Fibroblast of skin of right quadriceps (primary cell): ENCODE measurements around the gene AMOTL1.
A peak's percentile ranks its signal among the peaks of the same experiment; 100 is the strongest.

Experiments used
- DNase-seq: peaks from one replicate; pipeline ENCODE4 v3.0.0-alpha.2; 2013

The AMOTL1 gene

GRCh38 chr11:94747146-94747545 lies 21.0 kb upstream of the AMOTL1 start:
- no peak for DNase-seq

GRCh38 chr11:94747601-94748041 lies 20.5 kb upstream of the AMOTL1 start:
- no peak for DNase-seq

GRCh38 chr11:94749369-94749768 lies 18.8 kb upstream of the AMOTL1 start:
- DNase-seq, result no peak

GRCh38 chr11:94750319-94751217 lies 17.6 kb upstream of the AMOTL1 start:
- DNase-seq, result no peak

- DNase-seq, result no peak
These were observed 16.9 kb upstream of the AMOTL1 start for GRCh38 chr11:94751218-94751609.

- DNase-seq, result peak; percentile 69
These were observed 16.4 kb upstream of the AMOTL1 start for GRCh38 chr11:94751786-94752185.

- no peak for DNase-seq
These were observed 14.5 kb upstream of the AMOTL1 start for GRCh38 chr11:94753630-94754029.

- DNase-seq, result no peak
These were observed 13.8 kb upstream of the AMOTL1 start for GRCh38 chr11:94754335-94754734.

GRCh38 chr11:94754819-94755218 lies 13.3 kb upstream of the AMOTL1 start:
- DNase-seq, result no peak

GRCh38 chr11:94755494-94755893 lies 12.7 kb upstream of the AMOTL1 start:
- DNase-seq, result no peak

GRCh38 chr11:94757037-94757735 lies 11.0 kb upstream of the AMOTL1 start:
- DNase-seq, result no peak

GRCh38 chr11:94758666-94759065 lies 9.5 kb upstream of the AMOTL1 start:
- DNase-seq, result no peak

- DNase-seq, result no peak
These were observed 8.6 kb upstream of the AMOTL1 start for GRCh38 chr11:94759522-94759921.

- no peak for DNase-seq
These were observed 7.9 kb upstream of the AMOTL1 start for GRCh38 chr11:94760296-94760695.

- DNase-seq, result no peak
These were observed 5.9 kb upstream of the AMOTL1 start for GRCh38 chr11:94762208-94762607.

- DNase-seq, result no peak
These were observed 5.2 kb upstream of the AMOTL1 start for GRCh38 chr11:94762995-94763394.

GRCh38 chr11:94766713-94767206 lies 1.4 kb upstream of the AMOTL1 start:
- no peak for DNase-seq

- no peak for DNase-seq
These were observed 865 bp upstream of the AMOTL1 start for GRCh38 chr11:94767291-94767690.

- peak; percentile 43 for DNase-seq
These were observed 716 bp downstream of the AMOTL1 start for GRCh38 chr11:94768602-94769541.

- DNase-seq, result no peak
These were observed 1.7 kb downstream of the AMOTL1 start for GRCh38 chr11:94769880-94770279.

GRCh38 chr11:94770563-94771120 lies 2.5 kb downstream of the AMOTL1 start:
- no peak for DNase-seq

- DNase-seq, result no peak
These were observed 3.2 kb downstream of the AMOTL1 start for GRCh38 chr11:94771390-94771789.
